ENCODE results near the gene MTCL1.

Gene MTCL1

GRCh38 chr18:8742387-8743361 lies 37.3 kb downstream of the MTCL1 start:
- FAIRE-seq, result no peak
- TF ChIP-seq, protein P1, sequence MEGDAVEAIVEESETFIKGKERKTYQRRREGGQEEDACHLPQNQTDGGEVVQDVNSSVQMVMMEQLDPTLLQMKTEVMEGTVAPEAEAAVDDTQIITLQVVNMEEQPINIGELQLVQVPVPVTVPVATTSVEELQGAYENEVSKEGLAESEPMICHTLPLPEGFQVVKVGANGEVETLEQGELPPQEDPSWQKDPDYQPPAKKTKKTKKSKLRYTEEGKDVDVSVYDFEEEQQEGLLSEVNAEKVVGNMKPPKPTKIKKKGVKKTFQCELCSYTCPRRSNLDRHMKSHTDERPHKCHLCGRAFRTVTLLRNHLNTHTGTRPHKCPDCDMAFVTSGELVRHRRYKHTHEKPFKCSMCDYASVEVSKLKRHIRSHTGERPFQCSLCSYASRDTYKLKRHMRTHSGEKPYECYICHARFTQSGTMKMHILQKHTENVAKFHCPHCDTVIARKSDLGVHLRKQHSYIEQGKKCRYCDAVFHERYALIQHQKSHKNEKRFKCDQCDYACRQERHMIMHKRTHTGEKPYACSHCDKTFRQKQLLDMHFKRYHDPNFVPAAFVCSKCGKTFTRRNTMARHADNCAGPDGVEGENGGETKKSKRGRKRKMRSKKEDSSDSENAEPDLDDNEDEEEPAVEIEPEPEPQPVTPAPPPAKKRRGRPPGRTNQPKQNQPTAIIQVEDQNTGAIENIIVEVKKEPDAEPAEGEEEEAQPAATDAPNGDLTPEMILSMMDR (IDR thresholded peaks at IDR 0.05; ENCODE audit: insufficient read depth, missing control alignments), result no peak
- DNase-seq (ENCODE audit: insufficient read length, low spot score), result no peak

DNA sequence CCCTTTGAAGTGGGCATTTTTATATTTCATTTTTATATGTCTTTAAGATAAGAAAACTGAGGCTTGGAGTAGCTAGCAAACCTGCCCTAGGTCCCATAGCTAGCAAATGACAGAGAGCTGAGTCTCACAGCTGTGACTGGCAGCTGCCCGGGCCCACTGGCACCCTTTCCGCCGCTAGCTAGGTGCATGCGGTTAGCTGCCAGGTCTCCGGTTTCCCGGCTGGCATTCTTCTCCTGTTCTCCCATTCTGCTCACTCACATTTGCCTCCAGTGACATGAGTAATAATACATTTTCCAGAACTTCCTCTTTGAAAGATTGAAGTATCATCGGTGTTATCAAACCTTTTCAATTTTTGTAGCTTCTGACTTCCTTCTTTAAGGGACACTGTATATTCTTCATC lies 38.7 kb downstream of the MTCL1 start:
- DNase-seq (ENCODE audit: insufficient read length, low spot score) (no peak), FAIRE-seq (no peak)
- TF ChIP-seq, protein P1 (IDR thresholded peaks at IDR 0.05; ENCODE audit: insufficient read depth, missing control alignments), result no peak

DNA sequence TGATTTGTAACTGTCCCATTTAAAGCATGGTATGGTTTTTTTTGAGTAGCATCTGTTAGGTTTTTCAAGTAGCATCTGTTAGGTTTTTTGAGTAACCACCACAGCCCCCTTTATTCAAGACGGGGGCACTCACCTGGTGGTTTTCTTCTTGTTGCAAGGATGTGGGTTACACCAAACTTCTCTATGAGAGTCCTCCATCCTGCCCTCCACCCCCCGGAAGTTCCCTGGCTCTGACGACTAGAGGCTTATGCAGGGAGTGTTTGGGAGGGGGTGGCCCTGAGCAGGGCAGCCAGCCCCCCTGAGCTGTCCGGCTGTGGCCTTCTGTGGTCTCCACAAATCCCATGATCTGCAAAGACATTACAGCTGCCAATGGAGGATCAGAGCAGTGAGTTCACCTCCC lies 39.3 kb downstream of the MTCL1 start:
- FAIRE-seq, result no peak
- TF ChIP-seq, protein P1 (IDR thresholded peaks at IDR 0.05; ENCODE audit: insufficient read depth, missing control alignments), result no peak
- no peak for DNase-seq (ENCODE audit: insufficient read length, low spot score)

GRCh38 chr18:8745355-8746014 lies 40.1 kb downstream of the MTCL1 start:
- DNase-seq (ENCODE audit: insufficient read length, low spot score), result no peak
- TF ChIP-seq, protein P1 (IDR thresholded peaks at IDR 0.05; ENCODE audit: insufficient read depth, missing control alignments), result no peak
- no peak for FAIRE-seq

GRCh38 chr18:8747440-8747937 lies 42.1 kb downstream of the MTCL1 start:
- FAIRE-seq (no peak), DNase-seq (ENCODE audit: insufficient read length, low spot score) (no peak)
- TF ChIP-seq, protein P1 (IDR thresholded peaks at IDR 0.05; ENCODE audit: insufficient read depth, missing control alignments), result no peak

DNA sequence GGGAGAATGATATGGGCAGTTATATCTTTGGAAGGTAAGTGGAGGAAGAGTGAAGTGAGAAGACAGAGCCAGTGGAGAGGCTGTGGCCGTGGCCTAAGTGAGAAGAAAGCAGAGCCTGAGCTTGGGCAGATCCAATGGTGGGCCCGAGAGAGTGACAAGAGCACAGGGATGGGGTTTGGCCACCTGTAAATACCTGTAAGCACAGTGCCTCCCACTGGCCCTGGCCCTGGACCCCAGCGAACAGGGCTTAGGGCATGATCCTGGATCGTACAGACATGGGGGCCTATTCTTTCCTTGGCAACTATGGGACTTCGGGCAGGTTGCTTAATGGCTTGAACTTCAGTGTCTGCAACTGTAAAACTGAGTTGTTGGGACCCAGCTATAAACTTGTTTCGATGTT lies 44.1 kb downstream of the MTCL1 start:
- FAIRE-seq, result no peak
- TF ChIP-seq, protein P1 (IDR thresholded peaks at IDR 0.05; ENCODE audit: insufficient read depth, missing control alignments), result no peak
- DNase-seq (ENCODE audit: insufficient read length, low spot score), result no peak
